Kidney epithelial cell (primary cell): ENCODE measurements around the gene SNRNP35. TPM values are rescaled to one million over a fixed set of nuclear protein-coding genes. Genes with fewer than 3 reads are reported as not detected.

ENCODE experiments used
- DNase-seq: peaks from one replicate; pipeline ENCODE4 v3.0.0-alpha.2; 2010; ENCODE audit warnings: low read depth
- H3K27me3 ChIP-seq: 2 replicates; pipeline ENCODE4 v1.6.0; 2011; ENCODE audit warnings: low read length; ENCODE audit not compliant: control insufficient read depth, insufficient read depth
- H3K36me3 ChIP-seq: 2 replicates; pipeline ENCODE4 v1.5.1; 2011; ENCODE audit warnings: low read length; ENCODE audit not compliant: control insufficient read depth, insufficient read depth
- H3K4me3 ChIP-seq: 2 replicates; pipeline ENCODE4 v1.5.1; 2011; ENCODE audit warnings: low read depth, mild to moderate bottlenecking, control low read depth, low read length
- CTCF ChIP-seq: IDR thresholded peaks from 2 replicates; pipeline ENCODE4 v1.5.1; 2011; ENCODE audit warnings: mild to moderate bottlenecking, moderate library complexity, low read length, control low read depth, inconsistent platforms; ENCODE audit not compliant: insufficient read depth, poor library complexity, severe bottlenecking
- total RNA-seq: library from RNA; depleted of rRNA; stranded (reverse); fragments of >200 nt; gene quantifications from 2 replicates; pipeline ENCODE4 v1.2.3, GENCODE V29; 2015

The SNRNP35 gene
- total RNA-seq, 1 donor from 2014 or later = 9.3 TPM

- peaks cover 2% of the 10 kb centered on the region for H3K36me3 ChIP-seq
- DNase-seq = no peak
- H3K27me3 ChIP-seq = no peaks in the 10 kb centered on the region
- no peak overlapping the region for H3K4me3 ChIP-seq
- TF ChIP-seq CTCF = peak; percentile 4
Measured at GRCh38 chr12:123468786-123469185, 10.8 kb downstream of the SNRNP35 start.

GRCh38 chr12:123469978-123470377, 12.0 kb downstream of the SNRNP35 start:
- Histone ChIP-seq H3K4me3 (no peak overlapping the region), H3K36me3 (peaks cover 2% of the 10 kb centered on the region), H3K27me3 (no peaks in the 10 kb centered on the region)
- DNase-seq = no peak
- TF ChIP-seq CTCF = no peak

- TF ChIP-seq CTCF = no peak
- no peak overlapping the region for H3K4me3 ChIP-seq
- H3K27me3 ChIP-seq = no peaks in the 10 kb centered on the region
- H3K36me3 ChIP-seq = peaks cover 2% of the 10 kb centered on the region
- no peak for DNase-seq
Measured at GRCh38 chr12:123471374-123472068, 13.6 kb downstream of the SNRNP35 start.

- peaks cover 2% of the 10 kb centered on the region for H3K36me3 ChIP-seq
- H3K27me3 ChIP-seq = no peaks in the 10 kb centered on the region
- no peak for TF ChIP-seq CTCF
- DNase-seq = no peak
- no peak overlapping the region for H3K4me3 ChIP-seq
Measured at GRCh38 chr12:123472438-123472849, 14.5 kb downstream of the SNRNP35 start.

GRCh38 chr12:123474485-123475245, 16.7 kb downstream of the SNRNP35 start:
- Histone ChIP-seq H3K27me3 (no peaks in the 10 kb centered on the region), H3K4me3 (no peak overlapping the region), H3K36me3 (peaks cover 2% of the 10 kb centered on the region)
- no peak for DNase-seq
- no peak for TF ChIP-seq CTCF

- no peak for TF ChIP-seq CTCF
- Histone ChIP-seq H3K36me3 (peaks cover 2% of the 10 kb centered on the region), H3K27me3 (no peaks in the 10 kb centered on the region), H3K4me3 (no peak overlapping the region)
- DNase-seq = no peak
Measured at GRCh38 chr12:123475246-123475703, 17.3 kb downstream of the SNRNP35 start.
